AG10803 (cell line): ENCODE data around the gene MAG.

ENCODE experiments used
- DNase-seq: peaks from one replicate; pipeline ENCODE4 v3.0.0; 2010; ENCODE audit warnings: low read depth
- H3K4me3 ChIP-seq: 2 replicates; pipeline ENCODE4 v1.5.1; 2011; ENCODE audit warnings: mild to moderate bottlenecking, low read length, control low read depth
- TF ChIP-seq, protein P1 (sequence below): conservative IDR thresholded peaks from 2 replicates; pipeline ENCODE4 v1.5.1; 2011; ENCODE audit warnings: mild to moderate bottlenecking, low read length, control low read depth, inconsistent platforms

The MAG gene

DNA sequence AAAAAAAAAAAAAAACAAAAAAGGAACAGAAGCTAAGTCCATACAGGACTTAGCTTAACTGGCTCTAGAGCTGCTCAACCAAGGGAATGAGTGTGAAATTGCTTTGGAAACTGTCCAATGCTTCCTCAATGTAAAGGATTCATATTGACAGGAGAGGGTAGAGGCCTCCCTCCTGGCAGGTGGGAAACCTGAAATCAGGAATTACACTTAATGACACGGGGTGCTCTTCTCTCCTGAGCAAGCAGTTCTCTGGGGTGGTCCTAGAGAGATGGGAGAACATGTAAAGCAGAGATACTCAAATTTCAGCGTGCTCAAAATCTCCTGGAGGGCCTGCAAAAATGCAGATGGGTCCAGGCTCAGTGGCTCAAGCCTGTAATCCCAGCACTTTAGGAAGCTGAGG, 3.6 kb upstream of the MAG start:
- DNase-seq: no peak
- TF ChIP-seq, protein P1, sequence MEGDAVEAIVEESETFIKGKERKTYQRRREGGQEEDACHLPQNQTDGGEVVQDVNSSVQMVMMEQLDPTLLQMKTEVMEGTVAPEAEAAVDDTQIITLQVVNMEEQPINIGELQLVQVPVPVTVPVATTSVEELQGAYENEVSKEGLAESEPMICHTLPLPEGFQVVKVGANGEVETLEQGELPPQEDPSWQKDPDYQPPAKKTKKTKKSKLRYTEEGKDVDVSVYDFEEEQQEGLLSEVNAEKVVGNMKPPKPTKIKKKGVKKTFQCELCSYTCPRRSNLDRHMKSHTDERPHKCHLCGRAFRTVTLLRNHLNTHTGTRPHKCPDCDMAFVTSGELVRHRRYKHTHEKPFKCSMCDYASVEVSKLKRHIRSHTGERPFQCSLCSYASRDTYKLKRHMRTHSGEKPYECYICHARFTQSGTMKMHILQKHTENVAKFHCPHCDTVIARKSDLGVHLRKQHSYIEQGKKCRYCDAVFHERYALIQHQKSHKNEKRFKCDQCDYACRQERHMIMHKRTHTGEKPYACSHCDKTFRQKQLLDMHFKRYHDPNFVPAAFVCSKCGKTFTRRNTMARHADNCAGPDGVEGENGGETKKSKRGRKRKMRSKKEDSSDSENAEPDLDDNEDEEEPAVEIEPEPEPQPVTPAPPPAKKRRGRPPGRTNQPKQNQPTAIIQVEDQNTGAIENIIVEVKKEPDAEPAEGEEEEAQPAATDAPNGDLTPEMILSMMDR: no peak
- H3K4me3 ChIP-seq: no peak overlapping the region

DNA sequence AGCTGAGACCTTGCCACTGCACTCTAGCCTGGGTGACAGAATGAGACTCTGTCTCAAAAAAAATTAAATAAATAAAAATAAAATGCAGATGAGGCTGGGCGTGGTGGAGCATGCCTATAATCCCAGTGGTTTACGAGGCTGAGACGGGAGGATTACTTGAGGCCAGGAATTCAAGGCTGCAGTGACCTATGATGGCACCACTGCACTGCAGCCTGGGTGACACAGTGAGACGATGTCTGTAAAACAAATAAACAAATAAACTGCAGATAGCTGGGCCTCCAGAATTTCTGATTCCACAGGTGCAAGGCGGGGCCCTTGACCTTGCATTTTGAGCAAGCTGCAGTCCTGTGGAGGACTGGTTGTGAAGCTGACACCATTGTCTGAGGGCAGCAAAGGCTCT, 3.1 kb upstream of the MAG start:
- H3K4me3 ChIP-seq: no peak overlapping the region
- TF ChIP-seq, protein P1: no peak
- DNase-seq: no peak

DNA sequence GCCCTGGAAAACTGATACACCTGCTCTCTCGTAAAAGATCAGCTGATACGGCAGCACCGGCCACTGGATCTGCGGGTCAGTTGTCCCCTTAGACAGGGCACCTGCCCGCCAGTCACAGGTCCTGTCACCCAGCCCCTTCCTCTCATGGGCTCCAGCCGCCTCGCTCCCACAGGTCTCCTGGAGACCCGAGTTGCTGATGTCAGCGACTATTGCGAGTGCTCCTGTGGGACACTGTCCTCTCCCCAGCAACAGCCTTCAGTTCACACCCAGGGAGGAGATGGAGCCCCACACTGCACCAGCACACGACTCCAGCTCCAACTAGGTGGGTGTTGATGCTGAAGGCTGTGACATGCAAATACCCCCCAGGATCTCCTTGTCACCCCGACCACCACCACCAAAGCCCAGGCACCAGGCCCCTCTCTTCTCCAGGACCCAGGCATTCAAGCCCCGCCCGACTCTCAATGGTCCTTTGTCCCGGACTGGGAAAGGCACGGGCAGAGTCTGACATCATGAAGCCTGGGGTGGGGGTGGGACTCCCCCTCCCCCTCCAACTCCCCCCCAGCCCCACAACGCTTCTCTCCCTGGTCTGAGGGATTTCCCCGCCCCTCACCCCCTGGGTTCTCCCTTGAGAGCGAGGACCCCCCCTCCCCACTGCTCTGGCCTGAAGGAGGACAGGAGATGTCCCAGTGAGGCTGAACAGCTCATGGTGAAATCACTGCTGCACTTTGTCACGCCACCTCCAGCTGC, 1.4 kb upstream of the MAG start:
- TF ChIP-seq, protein P1: no peak
- H3K4me3 ChIP-seq: no peak overlapping the region
- DNase-seq: no peak

DNA sequence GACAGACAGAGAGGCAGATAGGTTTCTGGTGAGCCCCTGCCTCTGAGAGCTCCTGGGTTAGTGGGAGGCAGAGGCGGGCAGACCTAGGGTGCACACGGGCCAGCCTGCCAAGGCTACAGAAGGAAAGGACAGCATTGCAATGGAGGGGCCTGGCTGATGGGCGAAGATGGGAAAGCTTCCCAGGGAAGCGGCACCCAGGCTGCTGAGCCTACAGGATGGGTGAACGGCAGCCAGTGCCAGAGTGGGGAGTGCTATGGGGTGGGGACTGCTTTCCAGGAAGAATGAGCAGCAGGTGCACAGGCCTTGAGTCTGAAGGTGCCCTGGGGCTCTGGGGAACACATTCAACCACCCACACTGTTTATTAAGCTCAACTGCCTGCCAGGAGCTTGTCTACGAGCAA, 702 bp upstream of the MAG start:
- TF ChIP-seq, protein P1: no peak
- no peak for DNase-seq

DNA sequence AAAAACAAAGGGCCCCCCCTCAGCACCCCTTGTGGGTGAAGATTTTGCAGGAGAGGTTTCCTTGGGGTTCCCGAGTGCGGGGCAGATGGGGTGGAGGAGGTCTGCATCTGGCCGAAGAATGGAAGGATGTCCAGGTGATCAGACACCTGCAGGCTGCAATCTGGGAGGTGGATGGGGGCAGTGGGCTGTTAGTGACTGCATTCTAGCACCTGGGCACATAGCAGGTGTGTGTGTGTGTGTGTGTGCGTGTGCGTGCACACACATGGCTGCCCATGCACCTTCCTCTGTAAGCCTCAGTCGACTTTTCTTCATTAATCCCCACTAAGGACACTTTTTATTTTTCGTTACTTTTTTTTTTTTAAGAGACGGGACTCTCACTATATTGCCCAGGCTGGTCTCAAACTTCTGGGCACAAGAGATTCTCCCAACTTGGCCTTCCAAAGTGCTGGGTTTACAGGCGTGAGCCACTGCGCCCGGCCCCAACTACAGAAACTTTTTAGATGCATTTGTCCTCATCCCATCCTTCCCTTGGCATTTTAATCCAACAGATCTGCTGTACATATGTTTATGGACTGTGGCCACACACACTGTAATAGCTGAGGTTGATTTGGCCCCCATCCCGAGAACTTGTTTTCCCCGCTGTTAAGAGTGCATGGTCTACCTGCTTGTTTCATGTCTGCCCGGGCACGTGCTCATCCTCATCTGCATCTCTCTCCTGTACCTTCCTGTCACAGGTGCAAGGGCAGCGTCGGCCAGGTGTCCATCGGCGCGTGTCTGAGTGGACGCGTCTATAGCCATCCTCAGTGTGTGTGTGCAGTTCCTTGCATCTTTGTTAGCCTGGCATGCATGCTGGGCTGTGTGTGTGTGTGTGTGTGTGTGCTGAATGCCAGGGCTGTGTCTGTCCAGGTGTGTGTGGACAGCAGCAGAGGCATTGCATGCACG, 731 bp downstream of the MAG start:
- DNase-seq: no peak
- H3K4me3 ChIP-seq: no peak overlapping the region
- TF ChIP-seq, protein P1: no peak

More for the DNA sequence above, 702 bp upstream of the MAG start:
- H3K4me3 ChIP-seq: no peak overlapping the region

DNA sequence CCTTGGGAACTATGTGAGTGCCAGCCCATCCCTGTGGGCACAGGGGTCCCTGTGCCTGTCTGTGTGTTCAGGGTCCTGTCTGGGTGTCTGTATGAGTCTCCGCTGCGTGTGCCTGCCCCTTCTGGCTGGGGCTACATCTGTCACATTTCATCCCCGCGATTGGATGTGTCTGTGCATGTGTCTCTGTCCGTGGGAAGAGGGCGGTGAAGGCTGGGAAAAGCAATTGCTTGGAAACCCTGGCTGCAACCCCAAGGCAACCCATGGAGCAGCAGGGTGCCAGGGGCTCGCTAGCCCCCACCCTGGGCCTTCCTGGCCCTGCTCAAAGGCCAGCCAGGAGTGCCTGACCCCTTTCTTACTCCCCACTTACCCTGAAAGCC, 1.4 kb downstream of the MAG start:
- TF ChIP-seq, protein P1: no peak
- DNase-seq: no peak
- no peak overlapping the region for H3K4me3 ChIP-seq
